Gastroesophageal sphincter (tissue), 3 donors: ENCODE results near the gene SCN2B.
A peak's percentile ranks its signal among the peaks of the same experiment; 100 is the strongest.

Experiments
- EP300 ChIP-seq: sonication (generic); formaldehyde crosslinking; IDR thresholded peaks from one replicate; pipeline ENCODE4 v1.6.1; 2017; ENCODE audit warnings: antibody characterized with exemption, mild to moderate bottlenecking
- POLR2A ChIP-seq, 2 donors: fragments of 450-650 bp; IDR thresholded peaks; one replicate each; pipeline ENCODE4 v1.6.1; 2017; ENCODE audit warnings: antibody characterized with exemption in 2 of 2, mild to moderate bottlenecking in 2 of 2, moderate library complexity in 1 of 2
- POLR2AphosphoS5 ChIP-seq: sonication (generic); formaldehyde crosslinking; IDR thresholded peaks from one replicate; pipeline ENCODE4 v1.6.1; 2017; ENCODE audit warnings: antibody characterized with exemption
- TF ChIP-seq, protein P1 (sequence below), 4 experiments: fragments of 200-600 bp in 2 of 4; fragments of 450-650 bp in 2 of 4; sonication (generic) in 1 of 4; IDR thresholded peaks; one replicate each; pipeline ENCODE4 v1.5.1; 2017 to 2019; ENCODE audit warnings: antibody characterized with exemption in 4 of 4, mild to moderate bottlenecking in 2 of 4, moderate library complexity in 2 of 4

DNA sequence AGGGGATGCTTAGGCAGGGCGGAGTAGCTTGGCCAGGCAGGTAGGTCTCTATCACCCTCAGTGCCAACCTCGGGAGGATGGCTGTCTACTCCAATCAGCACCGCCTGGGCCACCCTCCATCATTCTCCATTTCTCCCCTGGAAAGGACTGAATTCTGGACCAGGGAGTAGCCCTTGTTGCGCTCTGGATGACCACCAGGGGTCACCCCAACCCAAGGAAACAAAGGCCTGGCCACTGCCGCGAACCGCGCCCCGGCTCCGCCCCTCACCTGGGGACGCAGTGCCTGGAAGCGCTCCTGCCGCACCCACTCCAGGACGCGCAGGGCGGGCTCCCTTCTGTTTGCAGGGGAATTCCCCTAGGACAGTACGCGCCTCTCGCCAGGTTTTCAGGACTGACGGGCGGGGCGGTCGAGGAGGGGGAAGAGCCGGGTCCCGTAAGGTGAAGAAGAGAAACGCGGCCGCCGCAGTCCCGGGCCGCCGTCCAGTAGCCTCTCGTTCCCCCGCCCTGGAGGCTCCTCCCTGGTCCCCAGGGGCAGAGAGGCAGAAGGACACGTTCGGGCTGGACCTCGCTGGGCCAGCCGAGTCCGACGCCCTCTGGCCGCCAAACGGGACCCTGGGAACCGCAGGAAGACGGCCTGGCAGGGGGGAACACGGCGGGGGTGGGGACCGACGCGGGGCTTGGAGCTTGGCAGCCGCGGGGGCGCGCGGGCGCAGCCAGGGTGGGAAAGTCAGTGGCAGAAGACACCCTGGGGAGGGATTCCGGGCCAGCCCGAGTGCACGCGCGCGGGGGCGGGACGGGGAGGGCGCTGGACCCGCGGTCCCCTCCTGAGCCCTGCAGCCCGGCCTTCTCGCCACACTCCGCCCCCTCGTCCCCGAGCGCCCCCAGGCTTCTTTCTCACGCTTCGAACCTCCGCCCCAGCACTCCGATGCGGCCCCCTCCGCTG, 30.9 kb downstream of the SCN2B start:
- TF ChIP-seq, protein P1, sequence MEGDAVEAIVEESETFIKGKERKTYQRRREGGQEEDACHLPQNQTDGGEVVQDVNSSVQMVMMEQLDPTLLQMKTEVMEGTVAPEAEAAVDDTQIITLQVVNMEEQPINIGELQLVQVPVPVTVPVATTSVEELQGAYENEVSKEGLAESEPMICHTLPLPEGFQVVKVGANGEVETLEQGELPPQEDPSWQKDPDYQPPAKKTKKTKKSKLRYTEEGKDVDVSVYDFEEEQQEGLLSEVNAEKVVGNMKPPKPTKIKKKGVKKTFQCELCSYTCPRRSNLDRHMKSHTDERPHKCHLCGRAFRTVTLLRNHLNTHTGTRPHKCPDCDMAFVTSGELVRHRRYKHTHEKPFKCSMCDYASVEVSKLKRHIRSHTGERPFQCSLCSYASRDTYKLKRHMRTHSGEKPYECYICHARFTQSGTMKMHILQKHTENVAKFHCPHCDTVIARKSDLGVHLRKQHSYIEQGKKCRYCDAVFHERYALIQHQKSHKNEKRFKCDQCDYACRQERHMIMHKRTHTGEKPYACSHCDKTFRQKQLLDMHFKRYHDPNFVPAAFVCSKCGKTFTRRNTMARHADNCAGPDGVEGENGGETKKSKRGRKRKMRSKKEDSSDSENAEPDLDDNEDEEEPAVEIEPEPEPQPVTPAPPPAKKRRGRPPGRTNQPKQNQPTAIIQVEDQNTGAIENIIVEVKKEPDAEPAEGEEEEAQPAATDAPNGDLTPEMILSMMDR (IDR thresholded peaks at IDR 0.05) = peak in 3 of 4 experiments; percentile 95
- TF ChIP-seq POLR2A (IDR thresholded peaks at IDR 0.05) = no peak
- no peak for TF ChIP-seq POLR2AphosphoS5
- no peak for TF ChIP-seq EP300
